ENCODE measurements around the gene EPC1. TPM values are rescaled to one million over a fixed set of nuclear protein-coding genes. Genes with fewer than 3 reads are reported as not detected.

The EPC1 gene
- total and polyA plus RNA-seq, 9 of the 15 experiments (the other 6 are each of a cell fraction or from before 2014, with no cell fraction given): 7.0 to 43.6 (median 16.1) TPM

GRCh38 chr10:32295027-32295426 is 51.9 kb downstream of the EPC1 start:
- Histone ChIP-seq H3K4me1 (replicated peaks in 1 of 2; ENCODE audit: control insufficient read depth in 2 of 2, insufficient read depth in 2 of 2, low read length in 2 of 2) (no peaks in the 10 kb centered on the region), H3K27ac (ENCODE audit: extremely low read depth, low read depth, low read length) (no peak overlapping the region), H3K36me3 (ENCODE audit: control insufficient read depth, insufficient read depth, low read length) (peaks cover 38% of the 10 kb centered on the region; the same call in 2 of the 3 replicates), H2AFZ (ENCODE audit: low read depth, low read length) (no peak overlapping the region), H3K4me3 (no peak overlapping the region), H3K9ac (ENCODE audit: insufficient read depth in 1 of 2, low read depth in 2 of 2, low read length in 2 of 2) (no peak overlapping the region), H3K27me3 (ENCODE audit: control insufficient read depth in 2 of 2, insufficient read depth in 2 of 2, low read length in 2 of 2) (no peaks in the 10 kb centered on the region), H3K9me1 (ENCODE audit: control insufficient read depth, insufficient read depth, low read length) (no peaks in the 10 kb centered on the region), H3K9me3 (replicated peaks; ENCODE audit: control insufficient read depth, insufficient read depth, low read depth, low read length) (no peaks in the 10 kb centered on the region), H3K79me2 (ENCODE audit: control insufficient read depth, insufficient read depth, low read length) (peaks cover 48% of the 10 kb centered on the region), H4K20me1 (replicated peaks; ENCODE audit: control insufficient read depth, insufficient read depth, low read length) (no peaks in the 10 kb centered on the region), H3K4me2 (ENCODE audit: insufficient read depth, low read length) (no peak overlapping the region)
- ATAC-seq: no peak
- FAIRE-seq: no peak
- 100% methylated on average over 2 of the region's 2 CpGs for WGBS (ENCODE audit: insufficient coverage, low coverage, missing lambda C conversion rate)
- intact Hi-C loops (cut with micrococcal nuclease) (no loop called here), in situ Hi-C loops (cut with MboI) (no loop called here)
- no peak for DNase-seq (ENCODE audit: extremely low read depth in 1 of 4, low spot score in 3 of 4)
- POLR2A ChIA-PET: no interaction called here
- TF ChIP-seq PML (IDR thresholded peaks at IDR 0.05; ENCODE audit: low read length): no peak
- TF ChIP-seq, protein P1, sequence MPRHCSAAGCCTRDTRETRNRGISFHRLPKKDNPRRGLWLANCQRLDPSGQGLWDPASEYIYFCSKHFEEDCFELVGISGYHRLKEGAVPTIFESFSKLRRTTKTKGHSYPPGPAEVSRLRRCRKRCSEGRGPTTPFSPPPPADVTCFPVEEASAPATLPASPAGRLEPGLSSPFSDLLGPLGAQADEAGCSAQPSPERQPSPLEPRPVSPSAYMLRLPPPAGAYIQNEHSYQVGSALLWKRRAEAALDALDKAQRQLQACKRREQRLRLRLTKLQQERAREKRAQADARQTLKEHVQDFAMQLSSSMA (CRISPR knock-in tag; IDR thresholded peaks at IDR 0.05): no peak
- no peak for TF ChIP-seq MIER1 (IDR thresholded peaks at IDR 0.05; ENCODE audit: low read depth)
- no peak for TF ChIP-seq CHD1 (IDR thresholded peaks at IDR 0.05; ENCODE audit: low read length)
- TF ChIP-seq RFX5 (IDR thresholded peaks at IDR 0.05; ENCODE audit: low read depth, low read length): no peak
- CTCF ChIA-PET (ENCODE audit: low intra/inter-chr PET ratio): no interaction called here
- no TSS peak for BruUV-seq (replicated peaks)

- no peak overlapping the region for H3K27ac ChIP-seq (ENCODE audit: extremely low read depth, low read depth, low read length)
- WGBS (ENCODE audit: insufficient coverage, low coverage, missing lambda C conversion rate): 96% methylated on average over 4 of the region's 4 CpGs
- no peaks in the 10 kb centered on the region for H3K4me1 ChIP-seq (replicated peaks in 1 of 2; ENCODE audit: control insufficient read depth in 2 of 2, insufficient read depth in 2 of 2, low read length in 2 of 2)
- TF ChIP-seq BRD4 (IDR thresholded peaks at IDR 0.05): no peak
- no peak for TF ChIP-seq MEF2D (tag; conservative IDR thresholded peaks at IDR 0.05; ENCODE audit: low read depth)
- no peak for TF ChIP-seq ZBTB17 (CRISPR knock-in tag; IDR thresholded peaks at IDR 0.05)
- TF ChIP-seq, protein P2, sequence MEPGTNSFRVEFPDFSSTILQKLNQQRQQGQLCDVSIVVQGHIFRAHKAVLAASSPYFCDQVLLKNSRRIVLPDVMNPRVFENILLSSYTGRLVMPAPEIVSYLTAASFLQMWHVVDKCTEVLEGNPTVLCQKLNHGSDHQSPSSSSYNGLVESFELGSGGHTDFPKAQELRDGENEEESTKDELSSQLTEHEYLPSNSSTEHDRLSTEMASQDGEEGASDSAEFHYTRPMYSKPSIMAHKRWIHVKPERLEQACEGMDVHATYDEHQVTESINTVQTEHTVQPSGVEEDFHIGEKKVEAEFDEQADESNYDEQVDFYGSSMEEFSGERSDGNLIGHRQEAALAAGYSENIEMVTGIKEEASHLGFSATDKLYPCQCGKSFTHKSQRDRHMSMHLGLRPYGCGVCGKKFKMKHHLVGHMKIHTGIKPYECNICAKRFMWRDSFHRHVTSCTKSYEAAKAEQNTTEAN (CRISPR knock-in tag; IDR thresholded peaks at IDR 0.05): no peak
- H3K9me1 ChIP-seq (ENCODE audit: control insufficient read depth, insufficient read depth, low read length): no peaks in the 10 kb centered on the region
- BruUV-seq (replicated peaks): no TSS peak
- in situ Hi-C loops (cut with MboI): no loop called here
- intact Hi-C loops (cut with micrococcal nuclease): no loop called here
- no peak overlapping the region for H3K4me2 ChIP-seq (ENCODE audit: insufficient read depth, low read length)
- no peak for ATAC-seq
- POLR2A ChIA-PET: interaction anchor here (0.8 kb wide), 2 partner anchors 9 kb away, joined by 3 read pairs; no protein-coding TSS in a partner anchor
- H2AFZ ChIP-seq (ENCODE audit: low read depth, low read length): no peak overlapping the region
- no peak overlapping the region for H3K4me3 ChIP-seq
- no peaks in the 10 kb centered on the region for H3K9me3 ChIP-seq (replicated peaks; ENCODE audit: control insufficient read depth, insufficient read depth, low read depth, low read length)
- DNase-seq (ENCODE audit: extremely low read depth in 1 of 4, low spot score in 3 of 4): no peak
- CTCF ChIA-PET (ENCODE audit: low intra/inter-chr PET ratio): no interaction called here
- H3K36me3 ChIP-seq (ENCODE audit: control insufficient read depth, insufficient read depth, low read length): peaks cover 38% of the 10 kb centered on the region; the same call in 2 of the 3 replicates
- no peak for FAIRE-seq
- H3K9ac ChIP-seq (ENCODE audit: insufficient read depth in 1 of 2, low read depth in 2 of 2, low read length in 2 of 2): no peak overlapping the region
- no peaks in the 10 kb centered on the region for H3K27me3 ChIP-seq (ENCODE audit: control insufficient read depth in 2 of 2, insufficient read depth in 2 of 2, low read length in 2 of 2)
- H4K20me1 ChIP-seq (replicated peaks; ENCODE audit: control insufficient read depth, insufficient read depth, low read length): no peaks in the 10 kb centered on the region
- H3K79me2 ChIP-seq (ENCODE audit: control insufficient read depth, insufficient read depth, low read length): peaks cover 36% of the 10 kb centered on the region
These were observed 53.4 kb downstream of the EPC1 start for GRCh38 chr10:32293581-32293980.

Data from K562 (cell line).